C1 segment of cervical spinal cord (tissue), 14 donors: ENCODE results near the gene FAT2.
"Not testable (repeated sequence)": the region's sequence is repeated elsewhere in the genome, so short reads cannot be mapped to it uniquely, and the experiment has no call there.

Source experiments
- DNase-seq, 14 donors: peaks; one replicate each; lab custom pipeline; 2025; lab: John Stamatoyannopoulos, UW

The FAT2 gene

GRCh38 chr5:151612689-151613427 is 21.7 kb upstream of the FAT2 start:
- no peak for DNase-seq

GRCh38 chr5:151611127-151611775 is 20.1 kb upstream of the FAT2 start:
- DNase-seq: peak in 2 of 14 donors; percentile 7 to 74

GRCh38 chr5:151608522-151608921 is 17.4 kb upstream of the FAT2 start:
- no peak for DNase-seq

GRCh38 chr5:151607304-151607703 is 16.2 kb upstream of the FAT2 start:
- no peak for DNase-seq

GRCh38 chr5:151605559-151605958 is 14.4 kb upstream of the FAT2 start:
- DNase-seq: no peak

GRCh38 chr5:151602806-151603205 is 11.7 kb upstream of the FAT2 start:
- no peak for DNase-seq

GRCh38 chr5:151601391-151601790 is 10.3 kb upstream of the FAT2 start:
- DNase-seq: no peak

- DNase-seq: peak in 1 of 14 donors; percentile 78
Measured at GRCh38 chr5:151600069-151600665, 9.0 kb upstream of the FAT2 start.

- DNase-seq: no peak
Measured at GRCh38 chr5:151598984-151599383, 7.9 kb upstream of the FAT2 start.

- no peak for DNase-seq
Measured at GRCh38 chr5:151598549-151598948, 7.4 kb upstream of the FAT2 start.

- no peak for DNase-seq
Measured at GRCh38 chr5:151597749-151598148, 6.6 kb upstream of the FAT2 start.

- no peak for DNase-seq
Measured at GRCh38 chr5:151596828-151597539, 5.9 kb upstream of the FAT2 start.

GRCh38 chr5:151595411-151595826 is 4.3 kb upstream of the FAT2 start:
- peak in 6 of 14 donors; percentile 9 to 100 (median 47) for DNase-seq

GRCh38 chr5:151592855-151593408 is 1.8 kb upstream of the FAT2 start:
- no peak for DNase-seq

- DNase-seq: peak in 1 of 14 donors; percentile 79
Measured at GRCh38 chr5:151589878-151590570, 1.1 kb downstream of the FAT2 start.

- no peak for DNase-seq
Measured at GRCh38 chr5:151587796-151588555, 3.2 kb downstream of the FAT2 start.

GRCh38 chr5:151585970-151586369 is 5.2 kb downstream of the FAT2 start:
- DNase-seq: peak in 1 of 14 donors; percentile 92

GRCh38 chr5:151585344-151585743 is 5.8 kb downstream of the FAT2 start:
- not testable (repeated sequence) for DNase-seq

GRCh38 chr5:151584057-151584937 is 6.8 kb downstream of the FAT2 start:
- DNase-seq: no peak
